K562 (cell line): ENCODE results near the gene ATG10. TPM values are rescaled to one million over a fixed set of nuclear protein-coding genes. Genes with fewer than 3 reads are reported as not detected.

ENCODE experiments used
- ASH1L ChIP-seq: fragments of 450-650 bp; IDR thresholded peaks from 2 replicates; pipeline ENCODE4 v1.6.1; 2018; ENCODE audit warnings: borderline replicate concordance, mild to moderate bottlenecking, low read depth; ENCODE audit not compliant: partially characterized antibody
- CBX3 ChIP-seq, 2 experiments: IDR thresholded peaks; 1 replicate in 1 of 2; 2 replicates in 1 of 2; pipeline ENCODE4 v1.6.1; 2012; ENCODE audit warnings: inconsistent platforms in 2 of 2, low read length in 2 of 2, borderline replicate concordance in 1 of 2, control low read depth in 1 of 2
- CHD1 ChIP-seq: fragments of 200-600 bp; sonication (generic); IDR thresholded peaks from one replicate; pipeline ENCODE4 v1.6.1; 2012; ENCODE audit warnings: mild to moderate bottlenecking, moderate library complexity, low read length, inconsistent platforms
- FOXJ3 ChIP-seq: sonication (generic); formaldehyde crosslinking; IDR thresholded peaks from 2 replicates; pipeline ENCODE4 v1.4.0; 2020; ENCODE audit warnings: mild to moderate bottlenecking, missing genetic modification reagents
- HMGXB4 ChIP-seq: sonication (generic); formaldehyde crosslinking; IDR thresholded peaks from 2 replicates; pipeline ENCODE4 v1.8.1; 2023; ENCODE audit warnings: mild to moderate bottlenecking, missing genetic modification reagents
- KAT2B ChIP-seq: IDR thresholded peaks from one replicate; pipeline ENCODE4 v1.6.1; 2012; ENCODE audit warnings: low read depth, mild to moderate bottlenecking, control low read depth, inconsistent platforms, low read length, moderate library complexity
- NR3C1 ChIP-seq: sonication (generic); formaldehyde crosslinking; IDR thresholded peaks from 2 replicates; pipeline ENCODE4 v1.8.1; 2022; ENCODE audit warnings: missing genetic modification reagents
- POLR2B ChIP-seq: fragments of 450-650 bp; IDR thresholded peaks from 2 replicates; pipeline ENCODE4 v1.6.1; 2018; ENCODE audit warnings: low read depth; ENCODE audit not compliant: partially characterized antibody
- POLR3G ChIP-seq: IDR thresholded peaks from 2 replicates; pipeline ENCODE4 v1.6.1; 2011; ENCODE audit not compliant: insufficient read length, insufficient replicate concordance; ENCODE audit errors: extremely low read depth
- POU5F1 ChIP-seq: fragments of 150-350 bp; IDR thresholded peaks from 2 replicates; pipeline ENCODE4 v1.6.1; 2014; ENCODE audit warnings: borderline replicate concordance, low read length, low read depth, mild to moderate bottlenecking; ENCODE audit not compliant: partially characterized antibody
- RBFOX2 ChIP-seq: fragments of 200-400 bp; formaldehyde crosslinking; IDR thresholded peaks from 2 replicates; pipeline ENCODE4 v1.6.1; 2017; ENCODE audit warnings: low read depth, mild to moderate bottlenecking, low read length, moderate library complexity
- RFX1 ChIP-seq: fragments of 450-650 bp; IDR thresholded peaks from 2 replicates; pipeline ENCODE4 v1.6.1; 2016; ENCODE audit warnings: mild to moderate bottlenecking, moderate library complexity
- SNIP1 ChIP-seq: fragments of 450-650 bp; IDR thresholded peaks from 2 replicates; pipeline ENCODE4 v1.7.1; 2017; ENCODE audit warnings: low read depth, mild to moderate bottlenecking
- TEAD4 ChIP-seq, 2 experiments: sonication (generic) in 1 of 2; formaldehyde crosslinking in 1 of 2; IDR thresholded peaks; 2 replicates each; pipeline versions ENCODE4 v1.6.1 to v1.8.0; 2012 to 2022; ENCODE audit warnings: borderline replicate concordance in 1 of 2, inconsistent platforms in 1 of 2, low read length in 1 of 2, mild to moderate bottlenecking in 1 of 2, missing genetic modification reagents in 1 of 2
- ZNF184 ChIP-seq: sonication (generic); formaldehyde crosslinking; IDR thresholded peaks from 2 replicates; pipeline ENCODE4 v1.5.0; 2020; ENCODE audit warnings: missing genetic modification reagents
- ZNF316 ChIP-seq: fragments of 450-650 bp; IDR thresholded peaks from 2 replicates; pipeline ENCODE4 v1.6.1; 2016
- ZNF449 ChIP-seq: fragments of 250-450 bp; sonication (Bioruptor Pico); IDR thresholded peaks from 2 replicates; pipeline ENCODE4 v1.8.0; 2022; ENCODE audit warnings: moderate library complexity, mild to moderate bottlenecking, inconsistent platforms
- polyA plus RNA-seq, 8 experiments: library from polyadenylated mRNA; depleted of rRNA in 4 of 8; stranded (reverse) in 5 of 8; unstranded in 3 of 8; fragments of >200 nt; fragmentation: Nextera tagmentation in 2 of 8; fragmentation: Illumina TruSeq in 1 of 8; extraction: Ambion mirVana in 2 of 8; extraction: Trizol in 1 of 8; gene quantifications; 2 replicates each; pipeline versions ENCODE4 v1.2.1 to v1.2.3, GENCODE V29; 2011 to 2014; ENCODE audit warnings: inconsistent platforms in 1 of 8, missing spikeins in 1 of 8
- total RNA-seq, 7 experiments: library from RNA; depleted of rRNA in 6 of 7; stranded (reverse); fragments of >200 nt in 6 of 7; fragmentation: Illumina TruSeq in 2 of 7; extraction: Trizol in 2 of 7; gene quantifications; 2 replicates each; pipeline versions ENCODE4 v1.2.1 to v1.2.3, GENCODE V29; 2011 to 2021; ENCODE audit warnings: low replicate concordance in 1 of 7
- TF ChIP-seq, protein P1 (sequence below), 2 experiments: fragments of 450-650 bp; IDR thresholded peaks; 2 replicates each; pipeline ENCODE4 v1.6.1; 2016
- TF ChIP-seq, protein P2 (sequence below): fragments of 450-650 bp; conservative IDR thresholded peaks from 2 replicates; pipeline ENCODE4 v1.6.1; 2016; ENCODE audit warnings: missing genetic modification characterization, low read depth, mild to moderate bottlenecking, missing compliant biosample characterization, moderate library complexity
- TF ChIP-seq, protein P3 (sequence below): fragments of 450-650 bp; formaldehyde crosslinking; IDR thresholded peaks from 2 replicates; pipeline ENCODE4 v1.4.0; 2020; ENCODE audit warnings: mild to moderate bottlenecking, moderate library complexity

The ATG10 gene
- total and polyA plus RNA-seq, 9 of the 15 experiments (the other 6 are each of a cell fraction or from before 2014, with no cell fraction given): 7.0 to 18.8 (median 14.6) TPM

DNA sequence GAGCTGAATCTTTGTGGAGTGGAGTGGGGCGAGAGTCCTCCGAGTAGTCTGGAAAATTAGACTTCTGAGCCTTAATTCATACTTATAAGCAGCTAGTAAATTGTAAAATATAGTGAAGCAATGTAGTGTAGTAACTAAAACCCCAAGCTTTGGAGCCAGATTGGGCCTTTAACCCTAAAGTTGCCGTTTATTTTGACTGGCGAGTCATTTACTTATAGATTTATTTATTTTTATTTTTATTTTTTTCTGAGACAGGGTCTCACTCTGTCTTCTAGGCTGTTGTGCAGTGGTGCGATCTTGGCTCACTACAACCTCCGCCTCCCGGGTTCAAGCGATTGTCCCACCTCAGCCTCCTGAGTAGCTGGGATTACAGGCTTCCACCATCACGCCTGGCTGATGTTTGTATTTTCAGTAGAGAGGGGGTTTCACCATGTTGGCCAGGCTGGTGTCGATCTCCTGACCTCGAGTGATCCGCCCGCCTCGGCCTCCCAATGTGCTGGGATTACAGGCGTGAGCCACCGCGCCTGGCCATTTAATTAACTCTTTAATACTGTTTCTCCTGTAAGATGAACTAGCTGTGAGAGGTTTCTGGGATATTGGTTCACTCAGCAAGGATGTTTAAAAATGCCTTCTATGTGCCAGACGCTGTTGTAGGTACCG lies 307.0 kb downstream of the ATG10 start (continued):
- TF ChIP-seq, protein P1, sequence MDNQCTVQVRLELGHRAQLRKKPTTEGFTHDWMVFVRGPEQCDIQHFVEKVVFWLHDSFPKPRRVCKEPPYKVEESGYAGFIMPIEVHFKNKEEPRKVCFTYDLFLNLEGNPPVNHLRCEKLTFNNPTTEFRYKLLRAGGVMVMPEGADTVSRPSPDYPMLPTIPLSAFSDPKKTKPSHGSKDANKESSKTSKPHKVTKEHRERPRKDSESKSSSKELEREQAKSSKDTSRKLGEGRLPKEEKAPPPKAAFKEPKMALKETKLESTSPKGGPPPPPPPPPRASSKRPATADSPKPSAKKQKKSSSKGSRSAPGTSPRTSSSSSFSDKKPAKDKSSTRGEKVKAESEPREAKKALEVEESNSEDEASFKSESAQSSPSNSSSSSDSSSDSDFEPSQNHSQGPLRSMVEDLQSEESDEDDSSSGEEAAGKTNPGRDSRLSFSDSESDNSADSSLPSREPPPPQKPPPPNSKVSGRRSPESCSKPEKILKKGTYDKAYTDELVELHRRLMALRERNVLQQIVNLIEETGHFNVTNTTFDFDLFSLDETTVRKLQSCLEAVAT (IDR thresholded peaks at IDR 0.05): 0 out of 4 replicates have a peak, but pooled peaks of 1 of the 2 experiments have one; percentile 25
- TF ChIP-seq POLR2B: peak; percentile 84
- TF ChIP-seq ZNF316: no peak
- no peak for TF ChIP-seq RFX1
- no peak for TF ChIP-seq POLR3G
- no peak for TF ChIP-seq RBFOX2
- no peak for TF ChIP-seq ZNF184 (CRISPR knock-in tag)
- TF ChIP-seq HMGXB4: no peak
- no peak; the same call in 1 of the 2 replicates for TF ChIP-seq TEAD4 (IDR thresholded peaks at IDR 0.05; ENCODE audit: low read length)
- TF ChIP-seq TEAD4 (CRISPR knock-in tag; IDR thresholded peaks at IDR 0.05; ENCODE audit: borderline replicate concordance): no peak
- no peak for TF ChIP-seq CHD1
- TF ChIP-seq, protein P2, sequence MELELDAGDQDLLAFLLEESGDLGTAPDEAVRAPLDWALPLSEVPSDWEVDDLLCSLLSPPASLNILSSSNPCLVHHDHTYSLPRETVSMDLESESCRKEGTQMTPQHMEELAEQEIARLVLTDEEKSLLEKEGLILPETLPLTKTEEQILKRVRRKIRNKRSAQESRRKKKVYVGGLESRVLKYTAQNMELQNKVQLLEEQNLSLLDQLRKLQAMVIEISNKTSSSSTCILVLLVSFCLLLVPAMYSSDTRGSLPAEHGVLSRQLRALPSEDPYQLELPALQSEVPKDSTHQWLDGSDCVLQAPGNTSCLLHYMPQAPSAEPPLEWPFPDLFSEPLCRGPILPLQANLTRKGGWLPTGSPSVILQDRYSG (tag): no peak
- no peak for TF ChIP-seq POU5F1
- no peak for TF ChIP-seq ZNF449 (CRISPR knock-in tag)
- TF ChIP-seq FOXJ3: no peak
- TF ChIP-seq, protein P3, sequence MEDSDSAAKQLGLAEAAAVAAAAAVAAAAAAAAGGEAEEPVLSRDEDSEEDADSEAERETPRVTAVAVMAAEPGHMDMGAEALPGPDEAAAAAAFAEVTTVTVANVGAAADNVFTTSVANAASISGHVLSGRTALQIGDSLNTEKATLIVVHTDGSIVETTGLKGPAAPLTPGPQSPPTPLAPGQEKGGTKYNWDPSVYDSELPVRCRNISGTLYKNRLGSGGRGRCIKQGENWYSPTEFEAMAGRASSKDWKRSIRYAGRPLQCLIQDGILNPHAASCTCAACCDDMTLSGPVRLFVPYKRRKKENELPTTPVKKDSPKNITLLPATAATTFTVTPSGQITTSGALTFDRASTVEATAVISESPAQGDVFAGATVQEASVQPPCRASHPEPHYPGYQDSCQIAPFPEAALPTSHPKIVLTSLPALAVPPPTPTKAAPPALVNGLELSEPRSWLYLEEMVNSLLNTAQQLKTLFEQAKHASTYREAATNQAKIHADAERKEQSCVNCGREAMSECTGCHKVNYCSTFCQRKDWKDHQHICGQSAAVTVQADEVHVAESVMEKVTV: peak; percentile 4; the same call in 1 of the 2 replicates
- no peak for TF ChIP-seq NR3C1 (CRISPR knock-in tag)
- peak; percentile 19 for TF ChIP-seq ASH1L
- no peak for TF ChIP-seq CBX3 (IDR thresholded peaks at IDR 0.05; ENCODE audit: borderline replicate concordance in 1 of 2, low read length in 2 of 2)
- 0 out of 2 replicates have a peak, but pooled peaks have one; percentile 34 for TF ChIP-seq SNIP1
- TF ChIP-seq KAT2B: no peak
